HG03060 (cell line): ENCODE data around the gene HTR4.

Source experiments
- ATAC-seq: cut with Tn5 transposase; IDR thresholded peaks from one replicate; pipeline ENCODE4 v1.9.1; 2021; ENCODE audit warnings: low read depth, moderate number of reproducible peaks; ENCODE audit not compliant: unreplicated experiment

HTR4 gene

DNA sequence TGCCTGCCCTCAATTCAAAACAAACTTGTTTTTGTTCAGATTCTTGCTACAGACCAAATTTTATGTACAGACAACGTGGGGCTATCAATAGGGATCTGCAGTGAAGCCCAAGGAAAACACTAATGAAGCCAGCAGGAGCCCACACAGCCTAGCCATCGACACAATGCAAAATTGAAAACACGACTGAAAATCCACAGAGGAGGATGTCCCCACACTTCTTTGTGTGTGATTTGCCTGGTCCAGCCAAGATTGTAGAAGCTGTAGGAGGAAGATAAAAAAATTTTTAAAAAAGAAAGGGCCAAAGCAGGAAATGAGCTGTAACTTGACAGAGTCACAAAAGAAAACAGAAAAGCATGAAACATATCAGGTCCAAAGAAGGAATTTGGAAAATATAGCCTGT, 34.8 kb downstream of the HTR4 start:
- no peak for ATAC-seq

DNA sequence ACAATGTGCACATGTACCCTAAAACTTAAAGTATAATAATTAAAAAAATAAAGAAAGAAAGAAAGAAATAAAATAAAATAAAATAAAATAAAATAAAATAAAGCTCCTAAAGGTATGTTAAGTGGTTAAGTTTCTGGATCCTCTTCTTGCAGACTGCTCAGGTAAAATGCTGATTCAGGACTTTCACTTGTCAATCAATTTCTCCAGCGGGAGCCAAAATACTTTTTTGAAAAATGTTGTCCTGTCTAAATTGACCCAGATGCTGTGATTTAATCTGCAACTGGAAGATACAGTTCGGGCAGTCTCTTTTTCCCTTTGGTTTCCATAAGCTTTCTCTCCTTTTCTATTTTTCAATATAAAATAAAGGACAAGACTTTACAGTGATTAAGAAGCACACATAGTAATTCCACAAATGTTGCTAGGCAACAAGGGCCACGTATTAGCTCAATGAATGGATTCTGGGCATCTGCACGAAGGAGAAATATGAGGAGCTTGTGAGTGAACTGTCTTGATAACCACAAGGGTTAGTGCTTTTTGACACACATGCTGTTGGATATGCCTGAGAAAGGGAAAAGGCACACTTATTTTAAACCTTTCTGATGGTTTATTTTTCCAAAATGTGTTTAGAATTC, 38.6 kb downstream of the HTR4 start:
- ATAC-seq, result no peak

DNA sequence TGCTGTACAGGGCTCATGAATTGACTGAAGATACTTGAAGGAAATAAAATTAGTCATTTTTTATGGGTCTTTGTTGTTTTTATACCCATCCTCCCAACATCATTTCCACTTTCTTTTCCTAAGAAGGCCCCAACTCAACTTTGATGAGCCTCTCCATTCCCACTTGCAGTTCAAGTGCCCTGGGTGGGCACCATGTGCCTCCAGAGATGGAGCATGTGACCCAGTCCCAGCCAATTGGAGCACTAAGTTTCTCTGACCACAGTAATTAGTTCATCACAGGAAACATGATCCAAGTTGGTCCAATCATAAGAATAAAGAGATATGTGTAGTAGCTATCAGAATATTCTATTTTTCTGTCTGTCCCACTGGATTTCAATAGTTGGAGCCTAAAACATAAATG, 46.9 kb downstream of the HTR4 start:
- no peak for ATAC-seq

DNA sequence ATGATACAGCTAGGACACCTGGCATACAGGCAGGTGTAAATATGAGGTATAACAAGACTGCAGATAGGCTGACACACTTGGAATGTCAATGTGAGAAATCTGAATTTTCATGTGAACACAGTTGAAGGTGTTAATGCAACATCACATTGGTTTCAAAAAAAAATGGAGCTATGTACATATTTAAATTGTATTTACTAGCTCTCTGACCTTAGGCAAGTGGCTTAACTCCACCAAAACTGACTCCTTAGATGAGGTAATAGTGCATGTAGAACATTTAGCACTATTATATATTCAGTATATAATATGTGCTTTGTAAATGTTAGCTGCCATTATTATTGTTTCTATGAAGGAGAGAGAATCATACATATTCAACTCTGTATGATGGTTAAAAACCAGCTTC, 48.0 kb downstream of the HTR4 start:
- no peak for ATAC-seq

DNA sequence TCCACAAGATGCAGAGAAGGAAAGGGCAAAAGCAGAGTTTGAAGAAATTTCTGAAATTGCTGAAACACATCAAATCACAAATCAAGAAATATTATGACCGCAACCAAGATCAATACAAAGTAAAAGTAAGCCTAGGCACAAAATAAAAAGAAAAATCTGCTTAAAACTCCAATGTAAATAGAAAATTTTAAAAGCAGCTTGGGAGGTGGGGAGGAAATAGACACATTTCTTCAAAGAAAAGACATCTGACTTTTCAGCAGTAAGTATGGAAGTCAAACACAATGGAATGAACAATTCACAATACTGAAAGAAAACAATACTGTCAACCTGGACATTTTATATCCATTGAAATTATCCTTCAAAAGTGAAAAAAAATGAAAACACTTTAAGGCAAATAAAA, 55.1 kb downstream of the HTR4 start:
- ATAC-seq, result no peak

DNA sequence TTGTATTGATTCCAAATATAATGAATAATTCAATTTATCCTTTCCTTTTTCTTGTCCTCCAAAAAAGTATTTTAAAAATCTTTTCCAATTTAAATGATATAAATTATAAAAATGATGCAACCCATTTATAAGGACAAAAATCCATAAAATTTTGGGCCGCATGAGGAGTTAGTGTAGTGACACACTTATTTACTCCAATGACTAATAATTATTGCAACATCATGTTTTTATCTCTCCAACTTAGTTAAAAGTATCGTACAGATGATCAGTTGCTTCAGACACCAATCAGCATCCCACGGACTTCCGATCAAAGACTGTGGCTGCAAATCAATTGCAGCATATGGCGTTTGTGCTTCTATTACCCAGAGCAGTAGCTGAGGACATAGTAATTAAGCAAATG, 58.6 kb downstream of the HTR4 start:
- ATAC-seq, result no peak

DNA sequence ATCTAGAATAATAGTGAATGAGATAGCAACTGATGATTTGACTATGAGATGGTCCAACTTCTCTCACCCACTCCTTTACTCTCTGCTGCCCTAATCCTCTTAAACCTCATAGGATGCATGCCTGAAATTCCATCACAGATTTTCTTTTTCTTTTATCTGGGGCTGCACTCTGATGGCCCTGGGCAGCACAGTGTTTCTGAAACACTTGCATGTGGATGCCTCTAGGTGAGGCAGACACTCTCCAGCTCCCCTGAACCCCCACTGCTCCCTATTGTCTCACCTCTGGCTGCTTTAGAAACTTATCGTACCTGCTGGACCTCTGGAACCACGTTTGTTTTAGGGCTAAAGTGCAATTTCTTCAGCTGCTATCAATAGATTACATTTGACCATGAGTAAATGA, 67.5 kb downstream of the HTR4 start:
- ATAC-seq, result no peak

DNA sequence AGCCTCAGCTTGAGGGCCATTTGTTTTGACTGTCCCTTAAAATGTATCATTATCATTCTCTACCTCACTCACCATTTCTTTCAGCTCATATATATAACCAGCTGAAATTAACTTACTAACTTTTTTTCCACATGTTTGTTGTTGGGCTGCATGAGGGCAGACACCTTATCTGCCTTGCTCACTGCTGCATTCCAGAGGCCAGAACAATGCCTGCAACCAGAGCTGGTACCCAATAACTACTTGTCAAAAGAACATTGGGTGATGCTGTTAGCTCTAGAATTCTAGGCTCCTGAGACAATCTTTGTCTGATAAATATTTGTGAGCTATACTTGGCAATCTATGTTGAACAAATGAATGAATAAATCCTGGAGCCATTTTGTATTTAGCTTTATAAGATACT, 68.3 kb downstream of the HTR4 start:
- ATAC-seq, result no peak

DNA sequence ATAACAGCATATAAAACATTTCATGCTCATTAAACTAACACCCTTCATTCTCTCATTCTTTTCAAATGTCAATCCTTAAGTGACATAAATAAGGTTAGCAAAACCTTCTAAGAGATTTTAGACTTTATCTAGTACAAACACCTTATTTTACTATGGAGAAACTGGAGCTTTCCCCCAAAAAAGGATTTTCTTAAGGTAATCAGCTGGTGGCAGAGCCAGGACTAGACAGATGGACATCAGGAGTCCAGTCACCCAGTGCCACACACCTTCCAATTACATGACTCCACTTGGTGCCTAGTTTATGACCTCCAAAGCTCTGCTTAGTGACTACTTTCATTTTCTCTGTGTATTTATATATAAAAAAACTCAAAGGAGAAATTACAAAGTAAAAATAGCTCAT, 70.2 kb downstream of the HTR4 start:
- no peak for ATAC-seq

DNA sequence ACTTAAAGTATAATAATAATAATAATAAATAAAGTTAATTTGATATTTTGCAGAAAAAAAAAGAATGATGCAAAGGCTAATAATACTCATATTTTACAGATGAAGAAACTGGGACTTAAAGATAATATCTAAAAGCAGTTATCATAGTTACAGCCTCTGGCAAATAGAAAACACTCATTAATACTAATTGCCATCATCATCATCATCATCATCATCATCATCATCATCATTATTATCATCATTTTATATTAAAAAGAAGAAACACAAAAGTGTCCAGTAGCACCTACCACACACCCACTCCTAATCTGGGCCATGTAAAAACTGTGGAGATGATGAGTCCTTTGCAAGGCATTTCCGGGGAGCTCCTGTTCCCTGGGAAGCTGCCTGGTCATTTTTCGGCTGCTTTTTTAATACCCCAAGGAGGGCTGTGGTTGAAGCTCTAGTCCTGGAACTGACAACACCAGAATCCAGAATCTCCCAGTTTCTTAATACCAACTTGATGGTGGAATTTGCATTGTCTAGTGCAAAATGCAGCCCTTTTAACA, 70.8 kb downstream of the HTR4 start:
- ATAC-seq, result no peak

DNA sequence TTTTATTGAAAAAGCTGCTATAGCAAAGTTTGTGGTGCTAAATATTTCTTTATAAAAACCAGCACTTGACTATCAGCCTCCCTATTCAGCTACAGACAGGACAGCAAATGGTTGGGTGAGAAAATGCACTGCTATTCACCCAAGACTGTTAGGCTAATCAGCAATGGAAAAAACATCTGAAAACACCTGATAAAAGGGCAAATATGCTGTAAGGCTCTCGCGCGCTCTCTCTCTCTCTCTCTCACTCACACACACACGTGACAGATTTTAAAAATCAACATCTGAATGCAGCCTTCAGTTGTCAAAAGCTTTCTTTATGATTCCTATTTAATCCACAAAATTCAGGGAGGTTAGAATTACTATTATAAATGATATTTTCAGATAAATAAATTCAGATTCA, 80.2 kb downstream of the HTR4 start:
- no peak for ATAC-seq

DNA sequence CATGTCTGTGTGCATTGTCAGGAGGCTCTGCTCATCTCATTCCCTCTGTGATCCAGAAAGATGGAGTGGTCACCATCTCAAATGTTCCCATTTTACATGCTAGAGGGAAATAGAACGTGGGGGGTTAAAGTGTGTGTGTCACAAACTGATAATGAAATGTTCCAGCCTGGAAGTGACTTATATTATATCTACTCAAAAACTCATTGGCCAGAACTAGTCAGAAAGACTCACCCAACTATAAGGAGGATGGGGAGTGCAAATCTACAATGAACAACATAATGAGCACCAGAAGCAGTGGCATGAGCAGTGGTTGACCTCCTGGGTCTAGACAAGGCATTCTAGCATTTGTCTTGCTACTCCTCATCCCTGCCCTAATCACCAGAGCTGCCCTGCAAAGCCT, 81.0 kb downstream of the HTR4 start:
- ATAC-seq, result no peak

DNA sequence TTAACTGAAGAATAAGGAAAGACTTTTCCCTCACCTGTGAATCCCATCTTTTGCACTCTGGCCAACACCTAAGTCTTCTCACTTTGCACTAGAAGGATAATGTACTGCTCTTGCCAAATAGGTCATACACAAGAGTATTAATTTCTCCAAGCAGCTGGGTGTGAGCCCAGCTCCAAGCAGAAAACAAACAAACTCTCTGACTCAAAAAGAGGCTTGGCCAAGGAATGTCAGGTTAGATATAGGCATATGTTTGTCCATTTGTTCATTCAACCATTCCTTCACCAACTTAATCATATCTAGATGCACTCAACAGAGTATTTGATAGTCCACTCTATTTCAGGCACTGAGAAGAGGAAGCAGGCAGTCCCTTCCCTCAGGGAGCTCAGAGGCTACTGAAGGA, 84.4 kb downstream of the HTR4 start:
- no peak for ATAC-seq

DNA sequence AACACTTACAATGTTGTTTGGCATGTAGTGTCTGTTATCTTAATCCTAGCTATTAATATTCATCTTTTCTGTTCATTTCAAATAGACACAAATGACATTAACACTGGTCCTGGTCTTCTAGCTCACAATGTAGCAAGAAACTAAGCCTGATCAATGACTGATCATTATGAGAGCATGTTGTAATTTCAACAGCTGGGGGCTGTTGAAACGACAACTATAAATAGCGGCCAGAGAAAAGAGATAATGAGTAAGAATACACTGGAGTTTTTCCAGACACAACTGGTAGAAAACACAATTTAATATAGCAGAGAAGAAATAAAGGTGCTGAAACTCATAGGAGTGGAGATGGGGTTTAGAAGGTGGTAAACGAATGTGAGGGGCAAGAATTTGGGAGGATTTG, 89.2 kb downstream of the HTR4 start:
- no peak for ATAC-seq

DNA sequence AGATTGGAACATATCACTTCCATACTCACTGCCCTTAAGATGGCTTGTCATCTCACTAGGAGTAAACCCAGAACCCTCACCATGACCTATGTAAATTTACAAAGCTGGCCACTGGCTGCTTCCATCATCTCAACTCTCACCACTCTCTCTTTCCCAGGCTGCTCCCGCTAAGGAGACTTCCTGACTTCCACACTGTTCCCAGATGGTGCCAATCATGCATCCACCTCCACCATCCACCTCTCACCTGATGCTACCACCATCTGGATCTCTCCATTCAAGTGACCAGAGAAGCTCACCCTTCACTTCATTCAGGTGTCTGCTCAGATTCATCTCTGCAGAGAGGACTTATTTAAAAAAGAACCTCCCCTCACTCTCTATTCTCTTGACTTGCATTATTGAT, 91.3 kb downstream of the HTR4 start:
- ATAC-seq, result no peak

DNA sequence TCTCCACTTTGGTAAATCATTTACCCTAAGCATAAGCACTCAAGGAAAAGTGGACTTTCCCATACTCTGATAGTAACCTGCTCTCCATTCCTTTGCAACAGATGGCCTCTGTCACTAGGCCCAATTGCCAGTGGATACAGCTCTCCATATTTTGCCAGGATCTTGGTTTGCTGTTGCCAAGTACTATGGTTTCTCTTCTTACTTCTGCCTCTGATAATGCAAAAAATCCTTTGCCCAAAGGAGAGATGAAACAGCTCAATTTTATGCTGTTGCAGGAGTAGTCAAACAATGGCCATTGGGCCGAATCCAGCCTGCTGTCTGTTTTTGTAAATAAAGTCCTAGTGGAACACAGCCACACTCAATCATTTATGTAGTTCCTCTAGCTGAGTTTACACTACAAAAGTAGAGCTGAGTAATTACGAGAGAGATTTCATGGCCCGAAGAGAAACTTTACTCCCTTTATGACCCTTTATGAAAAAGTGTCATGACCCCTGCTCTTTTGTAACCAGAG, 92.5 kb downstream of the HTR4 start:
- no peak for ATAC-seq

DNA sequence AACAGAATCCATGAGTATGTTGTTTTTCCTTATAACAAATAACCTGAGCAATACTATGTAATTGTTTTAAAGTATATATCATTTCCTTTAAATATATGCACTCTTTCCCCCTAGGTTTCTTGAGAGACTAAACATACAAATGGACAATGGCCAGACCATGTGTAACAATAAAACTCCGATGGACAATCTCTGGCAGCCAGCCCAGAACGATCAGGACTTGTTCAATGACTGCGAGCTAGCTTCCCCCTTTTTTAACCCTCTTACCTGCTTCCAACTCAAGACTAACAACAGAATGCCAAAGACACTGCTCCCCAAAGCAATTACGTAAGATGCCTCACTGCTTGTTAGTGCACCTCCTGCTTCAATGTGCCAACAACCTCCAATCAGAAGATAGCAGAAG, 94.9 kb downstream of the HTR4 start:
- ATAC-seq, result no peak

DNA sequence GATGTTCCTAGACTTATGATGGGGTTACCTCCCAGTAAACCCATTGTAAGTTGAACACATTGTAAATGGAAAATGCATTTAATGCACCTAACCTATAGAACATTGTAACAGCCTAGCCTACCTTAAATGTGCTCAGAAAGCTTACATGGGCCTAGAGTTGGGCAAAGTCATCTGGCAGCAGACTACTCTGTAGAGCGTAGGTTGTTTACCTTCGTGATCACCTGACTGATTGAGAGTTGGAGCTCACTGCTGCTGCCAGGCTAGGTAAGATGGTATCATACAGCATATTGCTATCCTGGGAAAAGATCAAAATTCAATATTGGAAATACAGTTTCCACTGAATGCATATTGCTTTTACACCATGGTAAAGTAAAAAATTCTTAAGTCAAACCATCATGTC, 95.4 kb downstream of the HTR4 start:
- ATAC-seq, result no peak

DNA sequence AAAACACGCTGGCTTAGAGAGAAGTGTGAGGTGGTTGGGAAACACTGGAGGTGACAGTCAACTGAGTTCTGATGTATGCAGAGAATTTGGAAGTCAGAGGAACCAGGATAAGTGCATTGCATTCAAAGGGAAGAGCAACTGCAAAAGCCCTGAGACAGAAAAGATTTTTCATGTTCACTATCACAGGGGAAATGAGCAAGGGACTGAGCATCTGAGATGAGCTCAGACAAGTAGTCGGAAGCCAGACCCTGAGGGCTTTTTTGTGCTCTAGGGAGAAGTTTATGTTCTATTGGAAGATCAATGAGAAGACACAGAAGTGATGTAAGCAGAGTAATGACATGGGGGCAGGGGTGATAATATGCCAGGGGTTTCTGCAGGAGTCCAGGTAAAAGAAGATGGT, 97.5 kb downstream of the HTR4 start:
- no peak for ATAC-seq

DNA sequence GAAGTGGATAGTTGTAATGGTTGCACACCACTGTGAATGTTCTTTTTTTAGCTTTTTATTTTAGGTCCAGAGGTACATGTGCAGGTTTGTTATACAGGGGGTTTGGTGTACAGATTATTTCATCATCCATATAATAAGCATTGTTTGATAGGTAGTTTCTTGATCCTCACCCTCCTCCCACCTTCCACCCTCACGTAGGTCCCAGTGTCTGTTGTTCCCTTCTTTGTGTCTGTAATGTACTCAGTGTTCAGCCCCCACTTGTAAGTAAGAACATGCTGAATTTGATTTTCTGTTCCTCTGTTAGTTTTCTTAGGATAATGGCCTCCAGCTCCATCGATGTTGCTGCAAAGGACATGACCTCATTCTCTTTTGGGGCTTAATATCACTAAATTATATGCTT, 99.7 kb downstream of the HTR4 start:
- ATAC-seq, result no peak

DNA sequence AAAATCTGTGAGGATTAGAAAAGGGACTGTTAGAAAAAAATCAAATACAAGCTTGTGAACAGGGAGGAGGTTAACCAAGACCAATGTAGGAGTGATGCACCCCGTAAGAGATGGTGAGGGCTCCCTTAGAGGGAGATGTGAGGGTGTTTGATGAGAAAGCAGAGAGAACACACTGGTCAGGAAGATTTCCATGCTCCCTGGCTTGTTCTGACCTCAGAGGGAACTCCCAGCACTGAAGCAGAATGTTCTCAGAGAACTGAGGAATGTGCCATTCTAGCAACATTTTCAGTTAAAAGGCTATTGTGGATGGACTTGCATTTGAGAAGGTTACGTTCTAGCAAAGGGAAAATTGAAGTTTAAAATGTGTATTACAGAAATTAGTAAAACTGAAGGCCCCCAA, 110.6 kb downstream of the HTR4 start:
- ATAC-seq, result no peak

DNA sequence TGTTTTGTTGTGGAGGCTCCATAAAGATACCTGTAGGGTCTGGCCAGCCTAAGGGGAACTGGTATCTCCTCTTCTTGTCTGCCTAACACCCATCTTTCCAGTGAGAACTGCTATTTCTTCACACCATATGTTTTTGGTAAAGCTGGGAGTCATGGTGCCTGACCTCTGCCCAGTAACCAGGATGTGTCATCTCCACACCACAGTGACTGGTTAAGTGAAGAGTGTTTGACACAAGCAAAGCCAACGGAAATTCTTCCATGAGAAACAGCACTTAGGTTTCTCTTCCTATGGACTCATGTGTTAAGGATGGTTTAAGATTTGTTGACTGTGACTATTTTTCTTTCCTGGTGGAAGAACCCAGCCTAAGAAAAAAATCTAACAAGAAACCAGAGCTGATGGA, 111.5 kb downstream of the HTR4 start:
- ATAC-seq, result no peak
